Measurements from ENCODE around the gene CKAP5.
"Not testable (repeated sequence)": the region's sequence is repeated elsewhere in the genome, so short reads cannot be mapped to it uniquely, and the experiment has no call there.

CKAP5 gene

GRCh38 chr11:46725338-46726205, 120.5 kb downstream of the CKAP5 start:
- no peak for DNase-seq

- no peak for DNase-seq
Measured at GRCh38 chr11:46724088-46724487, 122.0 kb downstream of the CKAP5 start.

GRCh38 chr11:46723359-46723680, 122.8 kb downstream of the CKAP5 start:
- no peak for DNase-seq

GRCh38 chr11:46722566-46723358, 123.3 kb downstream of the CKAP5 start:
- no peak for DNase-seq

- no peak for DNase-seq
Measured at GRCh38 chr11:46721286-46721685, 124.8 kb downstream of the CKAP5 start.

GRCh38 chr11:46719543-46720218, 126.4 kb downstream of the CKAP5 start:
- DNase-seq = no peak

GRCh38 chr11:46719048-46719542, 127.0 kb downstream of the CKAP5 start, which contains the start of gene F2:
Gene F2 (plus strand): TSS chr11:46719213. CDS start chr11:46719236, 23 bp downstream.
- no peak for DNase-seq

- no peak for DNase-seq
Measured at GRCh38 chr11:46718155-46719019, 127.7 kb downstream of the CKAP5 start.

GRCh38 chr11:46717825-46718154, 128.3 kb downstream of the CKAP5 start:
- DNase-seq = not testable (repeated sequence)

GRCh38 chr11:46712874-46713576, 133.1 kb downstream of the CKAP5 start:
- DNase-seq = no peak

- no peak for DNase-seq
Measured at GRCh38 chr11:46711303-46711702, 134.8 kb downstream of the CKAP5 start.

GRCh38 chr11:46710821-46711269, 135.2 kb downstream of the CKAP5 start:
- no peak for DNase-seq

- DNase-seq = not testable (repeated sequence)
Measured at GRCh38 chr11:46709351-46709750, 136.7 kb downstream of the CKAP5 start.

- DNase-seq = no peak
Measured at GRCh38 chr11:46706886-46707285, 139.2 kb downstream of the CKAP5 start.

GRCh38 chr11:46705070-46705688, 140.9 kb downstream of the CKAP5 start:
- DNase-seq = no peak

GRCh38 chr11:46701078-46701654, 144.9 kb downstream of the CKAP5 start:
- DNase-seq = no peak

- DNase-seq = peak; percentile 100
Measured at GRCh38 chr11:46700241-46701077, 145.6 kb downstream of the CKAP5 start, which contains the start of the genes ARHGAP1 and ZNF408. Gene ARHGAP1 (minus strand): TSS chr11:46700619. CDS start chr11:46696107, 4,512 bp downstream. Gene ZNF408 (plus strand): TSS chr11:46701031. CDS start chr11:46701048, 17 bp downstream.

GRCh38 chr11:46698597-46698996, 147.5 kb downstream of the CKAP5 start:
- no peak for DNase-seq

- DNase-seq = no peak
Measured at GRCh38 chr11:46697723-46698122, 148.4 kb downstream of the CKAP5 start.

GRCh38 chr11:46697303-46697702, 148.8 kb downstream of the CKAP5 start:
- DNase-seq = no peak

Measured in activated naive CD4-positive, alpha-beta T cell treated with Interleukin-2 at 50 U/mL for 16 hours (primary cell).